GM18502 (cell line): ENCODE measurements around the gene NGRN.
A peak's percentile ranks its signal among the peaks of the same experiment; 100 is the strongest.
"Not testable (repeated sequence)": the region's sequence is repeated elsewhere in the genome, so short reads cannot be mapped to it uniquely, and the experiment has no call there.

Source experiments
- ATAC-seq: cut with Tn5 transposase; IDR thresholded peaks from one replicate; pipeline ENCODE4 v1.9.1; 2021; ENCODE audit warnings: mild to moderate bottlenecking; ENCODE audit not compliant: unreplicated experiment, poor library complexity

The NGRN gene

DNA sequence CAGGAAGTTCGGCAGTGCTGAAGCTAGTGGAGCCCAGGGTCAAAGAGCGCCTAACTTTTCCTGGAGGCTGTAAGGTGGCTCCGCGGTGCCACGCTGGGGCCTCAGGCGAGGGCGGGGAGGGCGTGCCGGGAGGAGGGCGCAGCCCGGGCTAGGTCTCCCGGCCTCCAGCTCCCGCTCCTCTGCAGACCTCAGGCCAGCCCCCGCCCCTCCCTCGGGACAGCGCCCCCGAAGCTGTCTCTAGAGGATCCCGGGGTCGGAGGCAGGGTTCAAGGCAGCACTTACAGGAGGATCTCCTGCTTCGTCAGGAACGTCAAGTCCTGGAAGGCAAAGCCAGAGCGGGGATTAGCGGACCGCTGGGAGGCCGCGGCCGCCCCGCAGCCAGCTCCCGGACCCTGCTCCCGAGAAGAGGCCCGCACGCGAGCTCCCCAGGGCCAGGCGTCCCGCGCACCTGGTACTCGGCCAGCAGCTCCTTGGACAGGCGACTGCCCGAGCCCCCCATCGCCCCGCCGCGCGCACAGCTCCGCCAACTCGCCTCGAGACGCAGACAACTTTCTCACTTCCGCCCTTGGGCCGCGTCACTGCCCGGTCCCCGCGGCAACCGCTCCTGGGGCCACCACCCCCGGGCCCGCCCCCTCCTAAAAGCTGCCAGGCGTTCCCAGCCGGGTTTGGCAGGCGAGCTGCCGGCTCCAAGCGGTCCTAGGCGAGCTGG is 31.9 kb upstream of the NGRN start, which contains the start of gene CIB1:
Gene CIB1, minus strand, starts transcription at position 555 of the 709 bp plus-strand sequence. Its CDS starts 56 bp downstream, at position 499.
- peak; percentile 87 for ATAC-seq

DNA sequence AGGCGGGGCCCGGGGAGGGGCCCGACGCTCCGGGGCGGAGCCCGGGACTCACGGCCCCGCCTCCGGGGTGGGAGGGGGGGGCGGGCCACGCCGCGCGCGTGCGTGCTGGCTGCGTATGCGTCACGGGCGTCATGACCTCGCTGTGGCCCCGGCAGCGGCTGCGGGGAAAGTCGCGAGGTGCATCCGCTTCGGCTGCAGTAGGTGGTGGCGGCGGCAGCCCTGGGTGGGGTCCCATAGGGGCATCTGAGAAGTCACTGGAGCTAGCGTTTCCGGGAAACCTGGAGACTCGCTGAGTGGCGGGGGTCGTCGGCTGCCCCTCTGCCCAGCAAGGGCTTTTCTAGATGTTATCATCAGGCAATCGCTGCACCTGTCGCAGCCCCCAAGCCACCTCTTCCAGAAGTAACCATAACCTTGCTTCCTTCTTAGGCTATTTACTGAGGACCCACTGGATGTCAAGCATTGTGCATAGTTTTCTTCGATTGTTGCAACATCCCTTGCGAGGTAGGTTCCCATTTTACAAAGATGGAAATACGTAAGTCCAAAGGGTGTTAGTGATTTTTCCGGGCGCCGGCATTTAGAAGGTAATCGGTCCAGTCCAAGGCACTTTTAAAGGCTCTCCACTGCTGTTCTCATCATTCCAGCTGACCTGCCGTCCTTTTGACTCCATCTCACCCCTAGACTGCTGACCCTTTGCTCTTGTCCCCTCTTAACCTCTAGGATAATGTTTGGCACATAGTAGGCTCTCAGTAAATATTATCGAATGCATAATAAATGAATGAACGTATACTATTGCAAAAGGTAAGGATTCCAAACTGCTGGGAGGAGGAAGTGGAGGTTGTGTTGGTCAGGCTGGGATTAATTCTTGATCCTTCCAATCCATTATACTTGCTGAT is 31.1 kb upstream of the NGRN start, which contains the start of gene GDPGP1:
Gene GDPGP1, plus strand, starts transcription at position 114 of the 893 bp plus-strand sequence. CDS start 6,700 bp downstream, outside the sequence.
- peak; percentile 68 for ATAC-seq

GRCh38 chr15:90239371-90239770 is 26.1 kb upstream of the NGRN start:
- ATAC-seq: no peak

DNA sequence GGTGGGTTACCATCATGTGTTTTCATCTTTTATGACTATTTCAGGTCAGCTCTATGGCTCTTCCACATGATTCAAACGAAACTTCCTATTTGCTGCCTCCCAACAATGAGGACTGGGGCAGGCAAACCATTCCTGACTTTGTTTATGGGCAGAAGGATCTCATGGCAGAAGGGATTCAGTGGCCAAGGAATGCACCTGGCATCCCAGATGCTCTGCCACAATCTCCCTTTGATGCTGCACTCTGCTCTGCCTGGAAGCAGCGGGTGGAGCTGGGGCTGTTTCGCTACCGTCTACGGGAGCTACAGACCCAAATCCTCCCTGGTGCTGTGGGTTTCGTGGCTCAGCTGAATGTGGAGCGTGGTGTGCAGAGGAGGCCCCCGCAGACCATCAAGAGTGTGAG is 24.6 kb upstream of the NGRN start:
- ATAC-seq: no peak

- ATAC-seq: no peak
Measured at GRCh38 chr15:90241343-90242192, 23.9 kb upstream of the NGRN start.

GRCh38 chr15:90243943-90244639 is 21.4 kb upstream of the NGRN start:
- ATAC-seq: no peak

GRCh38 chr15:90248789-90249202 is 16.7 kb upstream of the NGRN start:
- no peak for ATAC-seq

GRCh38 chr15:90249203-90249863 is 16.1 kb upstream of the NGRN start, which contains the start of gene TTLL13:
Gene TTLL13, plus strand, starts transcription at chr15:90249556. Its CDS starts 1,075 bp downstream, at chr15:90250631.
- ATAC-seq: peak; percentile 68

GRCh38 chr15:90257776-90258175 is 7.7 kb upstream of the NGRN start:
- ATAC-seq: no peak

GRCh38 chr15:90259524-90259923 is 5.9 kb upstream of the NGRN start:
- peak; percentile 75 for ATAC-seq

GRCh38 chr15:90260731-90261130 is 4.7 kb upstream of the NGRN start:
- not testable (repeated sequence) for ATAC-seq

DNA sequence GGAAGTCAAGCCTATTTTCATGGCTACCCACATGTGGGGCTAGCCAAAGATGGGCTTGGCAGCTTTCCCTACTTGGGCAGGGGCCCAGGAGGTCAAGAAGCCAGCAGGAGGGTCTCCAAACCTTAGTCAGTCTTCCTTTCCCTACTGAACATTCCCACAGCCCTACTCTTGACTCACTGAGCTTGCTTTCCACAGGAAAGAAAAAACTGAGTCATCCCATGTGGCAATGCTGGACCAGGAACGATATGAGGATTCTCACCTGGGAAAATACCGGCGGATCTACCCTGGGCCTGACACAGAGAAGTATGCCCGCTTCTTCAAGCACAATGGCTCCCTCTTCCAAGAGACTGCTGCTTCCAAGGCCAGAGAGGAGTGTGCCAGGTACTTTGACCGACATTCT is 3.7 kb upstream of the NGRN start:
- no peak for ATAC-seq

GRCh38 chr15:90262426-90262825 is 3.0 kb upstream of the NGRN start:
- no peak for ATAC-seq

- ATAC-seq: no peak
Measured at GRCh38 chr15:90264671-90265070, 801 bp upstream of the NGRN start.

- ATAC-seq: peak; percentile 15
Measured at GRCh38 chr15:90266061-90266431, 574 bp downstream of the NGRN start.

- ATAC-seq: no peak
Measured at GRCh38 chr15:90266485-90266884, 1.0 kb downstream of the NGRN start.

DNA sequence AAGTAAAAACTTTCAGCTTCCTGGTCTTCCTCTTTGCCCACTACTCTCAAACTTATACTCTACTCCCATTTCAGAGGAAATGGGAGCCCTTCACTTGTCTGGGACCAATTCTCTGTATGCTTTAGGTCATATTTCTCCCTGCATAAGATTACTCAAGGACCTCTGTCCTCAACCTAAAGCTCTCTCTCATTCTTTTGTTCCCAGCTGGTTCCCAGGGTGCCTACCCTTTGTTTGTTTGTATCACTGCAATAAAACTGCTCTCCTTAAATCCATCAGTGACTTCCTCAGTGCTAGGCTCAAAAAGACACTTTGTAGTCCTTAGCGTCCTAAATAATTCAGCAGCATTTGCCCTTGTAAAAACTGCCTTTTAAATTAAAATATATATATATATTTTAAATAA is 2.9 kb downstream of the NGRN start:
- ATAC-seq: no peak

- ATAC-seq: no peak
Measured at GRCh38 chr15:90270502-90271150, 5.2 kb downstream of the NGRN start.
